Measurements from ENCODE around the gene ATF4. TPM values are rescaled to one million over a fixed set of nuclear protein-coding genes. Genes with fewer than 3 reads are reported as not detected.
"Not testable (repeated sequence)": the region's sequence is repeated elsewhere in the genome, so short reads cannot be mapped to it uniquely, and the experiment has no call there.

ATF4 gene
- total RNA-seq, 3 donors from 2014 or later: 339 to 403 (median 347) TPM

DNA sequence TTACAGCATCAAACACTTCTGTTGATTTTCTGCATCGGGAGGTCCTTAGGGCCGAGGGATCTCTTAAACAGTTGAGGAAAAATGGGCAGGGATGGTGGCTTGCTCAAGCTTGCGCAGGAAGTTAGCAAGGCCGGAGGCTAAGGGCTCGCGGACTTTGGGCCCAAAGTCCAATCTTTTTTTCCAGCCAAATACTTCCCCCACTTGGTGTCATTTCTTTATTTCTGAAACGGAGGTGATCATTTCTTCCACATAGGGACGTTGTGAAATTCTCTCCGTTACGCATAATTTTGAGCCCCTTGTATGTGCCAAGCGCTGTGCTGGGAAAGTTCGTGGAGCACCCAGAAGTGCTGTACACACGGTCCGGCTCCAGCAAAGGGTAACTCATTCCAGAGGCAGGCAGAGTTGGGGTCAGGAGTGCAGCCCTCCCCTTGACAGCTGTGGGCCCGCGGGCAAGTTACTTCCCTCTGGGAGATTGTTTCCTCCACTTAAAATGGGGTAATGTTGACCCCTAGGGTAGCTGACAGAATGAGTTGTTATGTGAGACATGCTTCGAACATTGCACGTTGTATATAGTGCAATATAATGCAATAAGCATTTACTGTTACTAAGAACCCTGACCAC is 17.5 kb upstream of the ATF4 start:
- no peak for DNase-seq (ENCODE audit: low spot score in 2 of 2)
- Histone ChIP-seq H3K27me3 (no peaks in the 10 kb centered on the region), H3K4me3 (peak overlapping the region; percentile 85 to 98 (median 98)), H3K36me3 (no peaks in the 10 kb centered on the region), H3K27ac (peak overlapping the region; percentile 91 to 93), H3K4me1 (peaks cover 8 to 17% of the 10 kb centered on the region in 2 donors), H3K9me3 (no peaks in the 10 kb centered on the region)
- intact Hi-C loops (cut with DNase I; ENCODE audit: low total_unique reads): no loop called here
- TF ChIP-seq POLR2AphosphoS5 (IDR thresholded peaks at IDR 0.05) (no peak), POLR2A (IDR thresholded peaks at IDR 0.05) (no peak)
- TF ChIP-seq, protein P1, sequence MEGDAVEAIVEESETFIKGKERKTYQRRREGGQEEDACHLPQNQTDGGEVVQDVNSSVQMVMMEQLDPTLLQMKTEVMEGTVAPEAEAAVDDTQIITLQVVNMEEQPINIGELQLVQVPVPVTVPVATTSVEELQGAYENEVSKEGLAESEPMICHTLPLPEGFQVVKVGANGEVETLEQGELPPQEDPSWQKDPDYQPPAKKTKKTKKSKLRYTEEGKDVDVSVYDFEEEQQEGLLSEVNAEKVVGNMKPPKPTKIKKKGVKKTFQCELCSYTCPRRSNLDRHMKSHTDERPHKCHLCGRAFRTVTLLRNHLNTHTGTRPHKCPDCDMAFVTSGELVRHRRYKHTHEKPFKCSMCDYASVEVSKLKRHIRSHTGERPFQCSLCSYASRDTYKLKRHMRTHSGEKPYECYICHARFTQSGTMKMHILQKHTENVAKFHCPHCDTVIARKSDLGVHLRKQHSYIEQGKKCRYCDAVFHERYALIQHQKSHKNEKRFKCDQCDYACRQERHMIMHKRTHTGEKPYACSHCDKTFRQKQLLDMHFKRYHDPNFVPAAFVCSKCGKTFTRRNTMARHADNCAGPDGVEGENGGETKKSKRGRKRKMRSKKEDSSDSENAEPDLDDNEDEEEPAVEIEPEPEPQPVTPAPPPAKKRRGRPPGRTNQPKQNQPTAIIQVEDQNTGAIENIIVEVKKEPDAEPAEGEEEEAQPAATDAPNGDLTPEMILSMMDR (IDR thresholded peaks at IDR 0.05): no peak

DNA sequence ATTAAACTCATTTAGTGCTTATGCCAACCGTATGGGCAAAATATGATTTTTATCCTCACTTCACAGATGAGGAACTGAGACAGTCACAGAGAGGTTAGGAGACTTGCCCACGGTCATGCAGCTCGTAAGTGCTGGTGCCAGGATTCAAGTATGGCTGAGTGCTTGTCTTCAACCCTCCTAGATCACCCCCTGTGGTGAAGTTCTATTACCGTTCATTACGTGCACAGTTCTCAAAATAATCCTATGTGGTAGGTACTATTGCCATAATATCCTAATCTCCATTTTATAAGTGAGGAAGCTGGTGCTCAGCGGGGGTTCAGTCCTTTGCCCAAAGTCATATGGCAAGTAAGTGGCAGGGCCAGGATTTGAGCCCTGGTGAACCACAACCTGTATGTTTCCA is 16.7 kb upstream of the ATF4 start:
- H3K27ac ChIP-seq: no peak overlapping the region
- intact Hi-C loops (cut with DNase I; ENCODE audit: low total_unique reads): no loop called here

DNA sequence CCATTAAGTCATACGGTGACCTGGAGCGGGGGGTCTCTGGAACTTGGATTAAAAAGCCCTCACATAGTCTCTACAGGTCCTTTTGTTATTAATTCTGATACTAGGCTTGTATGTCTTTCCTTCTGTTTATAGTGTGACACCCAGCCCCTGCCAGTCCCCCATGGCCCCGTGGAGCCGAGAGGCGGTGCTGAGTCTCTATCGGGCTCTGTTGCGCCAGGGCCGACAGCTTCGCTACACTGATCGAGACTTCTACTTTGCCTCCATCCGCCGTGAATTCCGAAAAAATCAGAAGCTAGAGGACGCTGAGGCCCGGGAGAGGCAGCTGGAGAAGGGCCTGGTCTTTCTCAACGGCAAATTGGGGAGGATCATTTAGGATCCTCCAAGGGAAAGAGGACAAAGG is 16.3 kb upstream of the ATF4 start:
- TF ChIP-seq POLR2AphosphoS5 (IDR thresholded peaks at IDR 0.05): no peak
- H3K36me3 ChIP-seq: no peaks in the 10 kb centered on the region
- intact Hi-C loops (cut with DNase I; ENCODE audit: low total_unique reads): no loop called here
- no peak for DNase-seq (ENCODE audit: low spot score in 2 of 2)
- no peaks in the 10 kb centered on the region for H3K27me3 ChIP-seq
- no peak overlapping the region for H3K4me3 ChIP-seq
- no peak overlapping the region for H3K27ac ChIP-seq
- peaks cover 8 to 17% of the 10 kb centered on the region in 2 donors for H3K4me1 ChIP-seq
- H3K9me3 ChIP-seq: no peaks in the 10 kb centered on the region

More for the DNA sequence above, 16.7 kb upstream of the ATF4 start:
- H3K27me3 ChIP-seq: no peaks in the 10 kb centered on the region
- H3K36me3 ChIP-seq: no peaks in the 10 kb centered on the region
- H3K9me3 ChIP-seq: no peaks in the 10 kb centered on the region
- TF ChIP-seq, protein P1 (IDR thresholded peaks at IDR 0.05): no peak
- TF ChIP-seq POLR2AphosphoS5 (IDR thresholded peaks at IDR 0.05) (no peak), POLR2A (IDR thresholded peaks at IDR 0.05) (no peak)
- peak overlapping the region in 2 of 3 donors; percentile 85 to 98 for H3K4me3 ChIP-seq
- DNase-seq (ENCODE audit: low spot score in 2 of 2): no peak
- H3K4me1 ChIP-seq: peaks cover 8 to 17% of the 10 kb centered on the region in 2 donors

DNA sequence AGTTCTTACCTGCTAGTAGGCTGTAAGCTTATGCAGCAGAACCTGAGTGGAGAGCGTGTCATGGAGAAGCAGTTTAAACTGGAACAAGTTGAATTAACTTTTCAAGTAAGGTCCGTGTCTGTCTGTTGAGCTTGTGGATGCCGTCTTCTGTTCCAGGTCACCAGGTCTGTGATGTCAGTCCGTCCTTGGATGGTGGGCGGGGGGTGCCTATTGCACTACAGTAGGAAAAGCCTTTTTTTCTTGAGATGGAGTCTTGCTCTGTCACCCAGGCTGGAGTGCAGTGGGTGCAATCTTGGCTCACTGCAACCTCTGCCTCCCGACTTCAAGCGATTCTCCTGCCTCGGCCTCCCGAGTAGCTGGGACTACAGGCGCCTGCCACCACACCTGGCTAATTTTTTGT is 13.3 kb upstream of the ATF4 start:
- H3K27me3 ChIP-seq; DNase-seq (ENCODE audit: low spot score in 2 of 2); H3K9me3 ChIP-seq; H3K27ac ChIP-seq; intact Hi-C loops (cut with DNase I; ENCODE audit: low total_unique reads); H3K36me3 ChIP-seq; H3K4me3 ChIP-seq: not testable (repeated sequence)
- peaks cover 8 to 11% of the 10 kb centered on the region in 2 donors for H3K4me1 ChIP-seq

DNA sequence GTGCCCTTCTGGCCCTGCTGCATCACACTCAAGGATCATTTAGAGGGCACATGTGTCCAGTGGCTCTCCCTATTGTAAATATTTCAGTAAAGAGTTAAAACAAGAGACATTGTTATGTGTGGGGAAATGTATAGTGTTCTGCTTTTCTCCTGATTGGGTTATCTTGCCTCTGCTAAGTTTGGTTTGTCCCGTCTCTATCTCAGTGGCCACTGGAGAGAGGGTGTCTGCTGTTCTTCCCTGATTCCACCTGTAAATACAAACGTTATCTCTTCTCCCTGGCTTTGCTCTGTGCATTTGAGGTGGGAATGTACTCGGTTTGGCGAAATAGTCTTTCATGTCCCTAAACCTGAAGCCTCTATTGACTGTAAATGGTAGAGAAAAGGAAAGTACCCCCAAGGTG is 12.0 kb upstream of the ATF4 start:
- Histone ChIP-seq H3K9me3 (no peaks in the 10 kb centered on the region), H3K36me3 (peaks cover 7% of the 10 kb centered on the region)
- intact Hi-C loops (cut with DNase I; ENCODE audit: low total_unique reads): no loop called here

DNA sequence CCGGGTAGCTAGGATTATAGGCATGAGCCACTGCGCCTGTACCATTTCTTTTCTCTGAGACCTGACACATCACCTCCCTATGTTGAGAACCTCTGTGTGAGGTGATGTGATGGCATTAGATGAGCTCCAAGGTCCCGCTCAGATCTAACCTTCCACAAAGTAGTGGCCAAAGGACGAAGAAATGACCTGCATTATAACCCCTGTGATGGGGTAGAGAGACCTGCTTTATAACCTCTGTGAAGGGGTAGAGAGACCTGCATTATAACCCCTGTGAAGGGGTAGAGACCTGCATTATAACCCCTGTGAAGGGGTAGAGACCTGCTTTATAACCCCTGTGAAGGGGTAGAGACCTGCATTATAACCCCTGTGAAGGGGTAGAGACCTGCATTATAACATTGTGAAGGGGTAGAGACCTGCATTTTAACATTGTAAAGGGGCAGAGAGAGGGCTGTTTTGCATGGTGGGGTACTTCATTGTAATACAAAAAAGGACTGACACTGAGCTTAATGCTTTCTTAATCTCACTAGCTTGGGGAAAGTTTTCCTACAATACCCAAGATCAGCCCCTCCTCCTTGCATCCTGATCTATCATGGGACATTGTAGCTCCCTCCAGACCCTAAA is 9.7 kb upstream of the ATF4 start:
- Histone ChIP-seq H3K27me3 (no peaks in the 10 kb centered on the region), H3K36me3 (peaks cover 7% of the 10 kb centered on the region), H3K4me1 (no peaks in the 10 kb centered on the region), H3K27ac (no peak overlapping the region), H3K4me3 (no peak overlapping the region), H3K9me3 (no peaks in the 10 kb centered on the region)
- DNase-seq (ENCODE audit: low spot score in 2 of 2): no peak
- intact Hi-C loops (cut with DNase I; ENCODE audit: low total_unique reads): loop anchor here (10.0 kb wide), 1 partner anchor 76 kb away; no protein-coding TSS in a partner anchor
- TF ChIP-seq, protein P1 (IDR thresholded peaks at IDR 0.05): no peak
- TF ChIP-seq POLR2AphosphoS5 (IDR thresholded peaks at IDR 0.05) (no peak), POLR2A (IDR thresholded peaks at IDR 0.05) (no peak)

More for the DNA sequence above, 12.0 kb upstream of the ATF4 start:
- no peak overlapping the region for H3K27ac ChIP-seq
- H3K4me3 ChIP-seq: no peak overlapping the region
- DNase-seq (ENCODE audit: low spot score in 2 of 2): no peak
- TF ChIP-seq, protein P1 (IDR thresholded peaks at IDR 0.05): no peak
- TF ChIP-seq POLR2AphosphoS5 (IDR thresholded peaks at IDR 0.05) (no peak), POLR2A (IDR thresholded peaks at IDR 0.05) (no peak)
- no peaks in the 10 kb centered on the region for H3K27me3 ChIP-seq
- peaks cover 2 to 5% of the 10 kb centered on the region in 2 donors for H3K4me1 ChIP-seq

Measured in breast epithelium (tissue), 4 donors.